Activated CD8-positive, alpha-beta T cell treated with anti-CD3 and anti-CD28 coated beads for 36 hours (primary cell): Measurements from ENCODE around the gene TLR1. TPM values are rescaled to one million over a fixed set of nuclear protein-coding genes. Genes with fewer than 3 reads are reported as not detected.

Experiments
- ATAC-seq: fragments of 200-7000 bp; cut with Tn5 transposase; one replicate; pipeline ENCODE4 v1.10.0; 2021; ENCODE audit warnings: mild to moderate bottlenecking, moderate library complexity
- CTCF ChIA-PET: fragments of 350-600 bp; sonication (Branson Sonifier 250); formaldehyde crosslinking; loops from one replicate; lab custom pipeline; 2021; ENCODE audit warnings: antibody characterized with exemption; lab: Charles Lee
- POLR2A ChIA-PET: fragments of 350-600 bp; sonication (Branson Sonifier 250); formaldehyde crosslinking; loops from one replicate; lab custom pipeline; 2021; ENCODE audit warnings: antibody characterized with exemption; lab: Charles Lee
- DNase-seq: peaks from one replicate; pipeline ENCODE4 v3.0.0-alpha.2; 2020
- H3K27ac Mint-ChIP-seq: one replicate; pipeline ENCODE4 v1.8.0; 2021; ENCODE audit warnings: mild to moderate bottlenecking, mixed read lengths
- H3K27me3 Mint-ChIP-seq: one replicate; pipeline ENCODE4 v1.8.0; 2021; ENCODE audit warnings: mixed read lengths
- H3K36me3 Mint-ChIP-seq: one replicate; pipeline ENCODE4 v1.8.0; 2021; ENCODE audit warnings: low read depth, mixed read lengths
- H3K4me1 Mint-ChIP-seq: one replicate; pipeline ENCODE4 v1.8.0; 2021; ENCODE audit warnings: low read depth, mixed read lengths
- H3K4me3 Mint-ChIP-seq: one replicate; pipeline ENCODE4 v1.8.0; 2021; ENCODE audit warnings: mild to moderate bottlenecking, moderate library complexity, mixed read lengths
- H3K9me3 Mint-ChIP-seq: one replicate; pipeline ENCODE4 v1.8.0; 2021; ENCODE audit warnings: mixed read lengths
- intact Hi-C: fragments of 100-400 bp; cut with micrococcal nuclease; formaldehyde crosslinking; loops from one replicate; pipeline ENCODE4 v1.10.0; 2022
- total RNA-seq, 2 experiments: library from RNA; stranded (reverse); gene quantifications; one replicate each; pipeline ENCODE4 v1.2.3, GENCODE V29; 2021
- TF ChIP-seq, protein P1 (sequence below): fragments of 200-600 bp; IDR thresholded peaks from one replicate; pipeline ENCODE4 v1.8.0; 2022; ENCODE audit warnings: antibody characterized with exemption, mild to moderate bottlenecking

Gene TLR1
- total RNA-seq, 2 experiments from 2014 or later = 1.5 to 1.9 TPM

DNA sequence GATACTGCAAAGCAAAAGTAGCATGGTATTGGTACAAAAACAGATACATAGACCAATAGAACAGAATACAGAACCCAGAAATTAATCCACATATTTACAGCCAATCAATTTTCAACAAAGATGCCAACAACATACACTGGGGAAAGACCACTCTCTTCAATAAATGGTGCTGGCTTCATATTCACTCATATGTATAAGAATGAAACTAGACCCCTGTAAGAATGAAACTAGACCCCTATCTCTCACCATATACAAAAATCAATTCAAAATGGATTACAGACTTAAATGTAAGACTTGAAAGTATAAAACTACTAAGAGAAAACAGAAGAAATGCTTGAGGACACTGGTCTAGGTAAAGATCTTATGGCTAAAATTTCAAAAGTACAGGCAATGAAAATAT is 32.7 kb upstream of the TLR1 start:
- H3K27ac Mint-ChIP-seq = peak overlapping the region; percentile 25
- ATAC-seq (peak; percentile 71), DNase-seq (no peak)
- TF ChIP-seq, protein P1, sequence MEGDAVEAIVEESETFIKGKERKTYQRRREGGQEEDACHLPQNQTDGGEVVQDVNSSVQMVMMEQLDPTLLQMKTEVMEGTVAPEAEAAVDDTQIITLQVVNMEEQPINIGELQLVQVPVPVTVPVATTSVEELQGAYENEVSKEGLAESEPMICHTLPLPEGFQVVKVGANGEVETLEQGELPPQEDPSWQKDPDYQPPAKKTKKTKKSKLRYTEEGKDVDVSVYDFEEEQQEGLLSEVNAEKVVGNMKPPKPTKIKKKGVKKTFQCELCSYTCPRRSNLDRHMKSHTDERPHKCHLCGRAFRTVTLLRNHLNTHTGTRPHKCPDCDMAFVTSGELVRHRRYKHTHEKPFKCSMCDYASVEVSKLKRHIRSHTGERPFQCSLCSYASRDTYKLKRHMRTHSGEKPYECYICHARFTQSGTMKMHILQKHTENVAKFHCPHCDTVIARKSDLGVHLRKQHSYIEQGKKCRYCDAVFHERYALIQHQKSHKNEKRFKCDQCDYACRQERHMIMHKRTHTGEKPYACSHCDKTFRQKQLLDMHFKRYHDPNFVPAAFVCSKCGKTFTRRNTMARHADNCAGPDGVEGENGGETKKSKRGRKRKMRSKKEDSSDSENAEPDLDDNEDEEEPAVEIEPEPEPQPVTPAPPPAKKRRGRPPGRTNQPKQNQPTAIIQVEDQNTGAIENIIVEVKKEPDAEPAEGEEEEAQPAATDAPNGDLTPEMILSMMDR = no peak
- H3K27me3 Mint-ChIP-seq = no peaks in the 10 kb centered on the region
- H3K4me3 Mint-ChIP-seq = no peak overlapping the region
- peaks cover 16% of the 10 kb centered on the region for H3K4me1 Mint-ChIP-seq
- H3K36me3 Mint-ChIP-seq = peaks cover 2% of the 10 kb centered on the region
- intact Hi-C loops = no loop called here
- H3K9me3 Mint-ChIP-seq = peaks cover 14% of the 10 kb centered on the region
- CTCF ChIA-PET = no interaction called here
- POLR2A ChIA-PET = no interaction called here

DNA sequence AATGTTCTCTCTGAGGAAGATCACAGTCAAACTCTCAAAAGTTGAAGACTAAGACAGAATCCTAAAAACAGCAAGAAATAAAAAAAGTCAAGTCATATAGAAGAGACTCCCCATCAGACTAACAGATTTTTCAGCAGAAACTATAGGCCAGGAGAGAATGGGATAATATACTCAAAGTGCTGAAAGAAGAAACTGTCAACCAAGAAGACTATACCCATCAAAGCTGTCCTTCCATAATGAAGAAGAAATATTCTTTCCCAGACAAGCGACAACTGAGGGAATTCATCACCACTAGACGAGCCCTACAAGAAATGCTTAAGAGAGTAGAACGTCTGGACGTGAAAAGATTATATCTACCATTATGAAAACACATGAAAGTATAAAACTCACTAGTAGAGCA is 30.0 kb upstream of the TLR1 start:
- H3K4me1 Mint-ChIP-seq = peaks cover 16% of the 10 kb centered on the region
- peaks cover 2% of the 10 kb centered on the region for H3K36me3 Mint-ChIP-seq
- DNase-seq (no peak), ATAC-seq (no peak)
- peaks cover 14% of the 10 kb centered on the region for H3K9me3 Mint-ChIP-seq
- intact Hi-C loops = no loop called here
- CTCF ChIA-PET = interaction anchor here (0.9 to 1.1 kb wide), 3 partner anchors 22 to 75 kb away, joined by 3 to 4 read pairs (median 3); partner anchors contain the start of gene TLR6
- POLR2A ChIA-PET = no interaction called here
- TF ChIP-seq, protein P1 = no peak
- H3K4me3 Mint-ChIP-seq = no peak overlapping the region
- H3K27ac Mint-ChIP-seq = no peak overlapping the region
- H3K27me3 Mint-ChIP-seq = no peaks in the 10 kb centered on the region

DNA sequence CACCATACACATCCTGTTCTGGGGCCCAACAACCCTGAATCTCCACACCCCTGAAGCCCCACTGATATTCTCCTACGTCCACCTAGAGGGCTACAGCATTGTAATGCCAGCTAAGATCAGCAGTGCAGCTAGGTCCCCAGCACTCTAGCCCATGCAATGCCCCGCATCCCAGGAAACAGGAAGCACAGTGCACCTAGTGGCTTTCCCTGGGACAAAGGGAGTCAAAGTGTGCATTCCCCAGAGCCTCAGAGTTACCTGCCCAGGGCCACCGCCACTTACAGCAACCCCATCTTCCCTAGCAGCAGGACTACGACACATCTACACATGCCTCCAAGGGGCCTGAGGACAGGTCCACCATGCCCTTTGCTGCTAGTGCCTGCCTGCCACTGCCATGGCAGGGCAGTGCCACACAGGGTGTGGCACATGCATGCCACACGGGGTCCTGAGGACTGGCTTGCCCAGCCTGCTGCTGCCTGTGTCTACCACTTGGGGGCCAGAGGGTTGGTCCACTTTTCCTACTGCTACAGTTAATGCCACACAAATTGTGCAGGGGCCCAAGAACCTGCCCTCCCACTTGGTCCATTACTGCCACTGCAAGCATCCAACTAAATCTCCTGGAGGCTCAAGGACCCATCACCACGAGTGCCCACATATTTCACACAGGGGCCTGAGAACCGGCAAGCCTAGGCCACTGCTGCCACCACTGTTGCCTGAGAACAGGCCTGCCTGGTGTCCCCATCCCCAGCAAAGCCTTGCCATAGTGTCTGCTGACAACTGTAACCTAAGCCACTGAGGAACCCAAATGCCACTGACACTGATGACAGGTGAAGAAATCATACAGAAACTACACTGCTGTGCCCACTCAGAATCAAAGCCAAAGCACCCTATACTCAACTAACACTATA is 28.3 kb upstream of the TLR1 start:
- no peaks in the 10 kb centered on the region for H3K27me3 Mint-ChIP-seq
- TF ChIP-seq, protein P1 = peak; percentile 17
- H3K9me3 Mint-ChIP-seq = peaks cover 14% of the 10 kb centered on the region
- intact Hi-C loops = no loop called here
- H3K4me1 Mint-ChIP-seq = peaks cover 8% of the 10 kb centered on the region
- CTCF ChIA-PET = no interaction called here
- ATAC-seq (no peak), DNase-seq (no peak)
- POLR2A ChIA-PET = no interaction called here
- H3K4me3 Mint-ChIP-seq = no peak overlapping the region
- H3K27ac Mint-ChIP-seq = no peak overlapping the region
- peaks cover 2% of the 10 kb centered on the region for H3K36me3 Mint-ChIP-seq

DNA sequence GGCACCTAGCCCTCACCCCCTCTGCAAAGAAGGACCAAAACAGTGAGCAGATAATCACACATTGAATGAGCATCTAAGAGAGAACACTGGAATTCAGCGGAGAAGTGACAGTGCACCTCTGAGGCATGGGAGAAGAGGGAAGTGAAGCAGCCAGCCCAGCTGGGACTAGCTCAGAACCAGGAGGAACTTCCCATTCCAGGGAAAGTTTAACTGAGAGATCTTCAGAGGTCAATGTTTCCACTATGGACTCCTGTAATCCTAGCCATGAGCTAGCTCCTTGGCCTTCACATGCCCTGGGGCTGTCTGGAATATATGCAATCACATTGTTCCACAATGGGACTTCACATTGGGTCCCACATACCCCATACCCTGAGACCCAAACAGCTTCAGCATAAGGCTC is 27.6 kb upstream of the TLR1 start:
- peaks cover 2% of the 10 kb centered on the region for H3K36me3 Mint-ChIP-seq

More for the DNA sequence above, 27.6 kb upstream of the TLR1 start:
- Mint-ChIP-seq H3K9me3 (peaks cover 14% of the 10 kb centered on the region), H3K27ac (no peak overlapping the region), H3K27me3 (no peaks in the 10 kb centered on the region), H3K4me3 (no peak overlapping the region), H3K4me1 (peaks cover 2% of the 10 kb centered on the region)
- no peak for DNase-seq
- CTCF ChIA-PET = interaction anchor here (0.9 to 1.1 kb wide), 4 partner anchors 10 to 33 kb away, joined by 3 to 4 read pairs (median 3); partner anchors contain the start of gene TLR1
- TF ChIP-seq, protein P1 = no peak
- POLR2A ChIA-PET = no interaction called here
- intact Hi-C loops = no loop called here
- no peak for ATAC-seq
